GM21786 (cell line): Measurements from ENCODE around the gene TUBGCP2.

Source experiments
- ATAC-seq: cut with Tn5 transposase; IDR thresholded peaks from one replicate; pipeline ENCODE4 v1.9.1; 2021; ENCODE audit not compliant: unreplicated experiment

TUBGCP2 gene

GRCh38 chr10:133231946-133232574 lies 76.6 kb downstream of the TUBGCP2 start:
- ATAC-seq, result no peak

DNA sequence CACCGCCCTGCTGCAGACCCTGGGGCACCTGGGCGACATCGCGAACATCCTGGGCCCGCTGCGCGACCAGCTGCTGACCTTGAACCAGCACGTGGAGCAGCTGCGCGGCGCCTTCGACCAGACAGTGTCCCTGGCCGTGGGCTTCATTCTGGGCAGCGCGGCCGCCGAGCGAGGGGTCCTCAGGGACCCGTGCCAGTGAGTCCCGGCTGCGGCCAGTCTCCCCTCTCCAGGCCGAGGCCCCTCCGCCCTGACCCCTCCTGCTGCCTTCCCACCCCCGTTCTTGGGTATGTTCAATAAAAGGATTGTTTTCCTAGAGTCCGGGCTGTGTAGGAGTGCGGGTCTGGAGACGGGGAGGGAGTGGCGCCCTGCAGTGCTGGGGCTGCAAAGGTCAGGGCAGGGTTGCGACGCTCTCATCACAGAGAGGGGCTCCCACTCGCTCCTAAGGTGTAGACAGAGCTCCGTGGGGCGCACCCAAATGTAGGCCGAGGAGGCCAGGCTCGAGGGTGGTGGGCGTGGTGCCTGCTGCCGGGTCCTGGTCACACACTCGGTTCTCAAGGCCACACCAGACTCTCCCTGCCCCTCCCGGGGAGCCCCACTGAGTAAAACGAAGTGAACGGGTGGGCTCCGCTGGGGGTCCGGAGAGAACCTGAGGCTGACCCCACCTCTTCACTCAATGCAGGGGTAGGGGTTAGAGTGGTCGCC lies 77.3 kb downstream of the TUBGCP2 start:
- ATAC-seq, result no peak

DNA sequence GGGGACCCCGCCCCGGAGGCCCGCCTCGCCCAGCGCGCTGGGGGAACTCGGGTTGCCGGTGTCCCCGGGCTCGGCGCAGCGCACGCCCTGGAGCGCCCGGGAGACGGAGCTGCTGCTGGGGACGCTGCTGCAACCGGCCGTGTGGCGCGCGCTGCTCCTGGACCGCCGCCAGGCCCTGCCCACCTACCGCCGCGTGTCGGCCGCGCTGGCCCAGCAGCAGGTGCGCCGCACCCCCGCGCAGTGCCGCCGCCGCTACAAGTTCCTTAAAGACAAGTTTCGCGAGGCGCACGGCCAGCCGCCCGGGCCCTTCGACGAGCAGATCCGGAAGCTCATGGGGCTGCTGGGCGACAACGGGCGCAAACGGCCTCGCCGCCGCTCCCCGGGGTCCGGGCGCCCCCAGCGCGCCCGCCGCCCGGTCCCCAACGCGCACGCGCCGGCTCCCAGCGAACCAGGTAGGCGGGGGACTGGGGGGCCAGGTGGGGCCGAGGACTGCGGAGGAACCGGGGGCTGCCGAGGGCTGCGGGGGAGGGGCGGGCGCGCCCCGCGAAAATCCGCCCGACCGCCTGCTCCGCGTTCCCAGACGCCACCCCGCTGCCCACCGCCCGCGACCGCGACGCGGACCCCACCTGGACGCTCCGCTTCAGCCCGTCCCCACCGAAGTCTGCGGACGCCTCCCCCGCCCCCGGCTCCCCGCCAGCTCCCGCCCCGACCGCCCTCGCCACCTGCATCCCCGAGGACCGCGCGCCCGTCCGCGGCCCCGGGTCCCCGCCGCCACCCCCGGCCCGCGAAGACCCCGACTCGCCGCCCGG lies 78.1 kb downstream of the TUBGCP2 start:
- no peak for ATAC-seq

GRCh38 chr10:133230044-133230361 lies 78.7 kb downstream of the TUBGCP2 start, which contains the start of gene UTF1:
Gene UTF1, plus strand, starts transcription at chr10:133230217. Its CDS starts 72 bp downstream, at chr10:133230289.
- ATAC-seq, result no peak

GRCh38 chr10:133229265-133230043 lies 79.2 kb downstream of the TUBGCP2 start:
- no peak for ATAC-seq
